ENCODE results near the gene PLA2G2F. TPM values are rescaled to one million over a fixed set of nuclear protein-coding genes. Genes with fewer than 3 reads are reported as not detected.
"Not testable (repeated sequence)": the region's sequence is repeated elsewhere in the genome, so short reads cannot be mapped to it uniquely, and the experiment has no call there.

PLA2G2F gene
- total RNA-seq, 1 donor from 2014 or later = not detected

DNA sequence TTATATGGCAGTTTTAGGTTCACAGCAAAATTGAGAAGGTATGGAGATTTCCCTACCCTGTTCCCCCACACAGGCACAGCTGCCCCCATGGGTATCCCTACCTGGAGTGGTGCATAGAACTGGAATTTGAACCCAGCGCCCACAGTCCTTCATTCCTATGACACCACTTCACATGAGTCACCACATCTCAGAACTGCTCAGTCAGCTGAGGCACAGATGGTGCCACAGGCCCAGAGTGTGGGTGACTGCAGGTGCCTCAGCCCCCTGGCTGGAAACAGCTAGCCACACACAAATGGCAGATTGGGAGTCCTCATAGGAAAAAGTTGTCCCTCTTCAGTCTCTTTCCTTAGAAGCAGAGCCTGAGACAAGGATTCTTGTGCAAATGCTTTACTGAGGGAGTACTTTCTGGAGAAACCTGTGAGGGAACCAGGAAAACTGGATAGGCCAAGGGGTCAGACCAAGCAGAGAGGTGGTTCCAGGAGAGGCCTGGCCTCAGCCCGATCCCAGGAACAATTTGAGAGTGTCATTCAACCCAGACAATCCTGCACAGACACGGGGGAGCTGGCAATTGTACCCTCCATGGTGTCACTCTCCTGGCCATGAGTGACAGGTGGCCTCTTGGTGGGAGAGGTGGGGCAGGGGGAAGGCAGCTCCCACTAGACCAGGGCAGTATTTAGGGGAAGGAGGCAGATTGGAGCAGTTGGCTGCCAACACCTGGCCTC lies 26.7 kb upstream of the PLA2G2F start:
- DNase-seq (ENCODE audit: low spot score) = no peak
- intact Hi-C loops (cut with DNase I) = no loop called here

DNA sequence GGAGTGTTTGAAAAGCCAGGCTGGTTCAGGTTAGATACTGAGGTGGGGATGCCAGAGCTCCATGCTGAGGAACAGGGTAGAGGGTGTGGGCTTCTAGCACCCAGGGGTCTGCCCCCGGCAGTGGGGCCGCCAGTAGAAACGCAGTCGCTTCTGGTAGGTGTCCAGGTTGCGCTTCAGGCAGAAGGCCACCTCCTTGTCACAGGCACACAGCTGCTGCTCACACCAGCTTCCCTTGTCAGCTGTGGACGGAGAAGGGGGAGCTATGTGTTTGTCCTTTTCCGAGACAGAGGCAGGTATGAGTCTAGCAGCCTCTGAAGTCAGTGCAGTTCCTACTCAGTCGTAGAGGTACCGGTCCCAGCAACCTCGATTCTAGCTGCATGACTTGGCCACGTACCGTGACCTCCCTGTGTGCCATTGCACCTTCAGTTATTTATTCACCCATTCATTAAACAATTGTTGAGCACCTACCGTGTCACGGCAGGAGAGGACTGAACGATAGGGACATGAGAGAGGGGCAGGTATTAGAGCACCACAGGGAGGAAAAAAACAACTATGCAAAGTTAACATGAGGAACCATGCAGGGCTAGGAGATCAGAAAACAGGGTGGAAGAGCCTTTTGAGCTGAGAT lies 25.0 kb upstream of the PLA2G2F start:
- intact Hi-C loops (cut with DNase I) = no loop called here
- no peak for DNase-seq (ENCODE audit: low spot score)

GRCh38 chr1:20115479-20115878 lies 23.6 kb upstream of the PLA2G2F start:
- intact Hi-C loops (cut with DNase I) = no loop called here
- DNase-seq (ENCODE audit: low spot score) = no peak

- intact Hi-C loops (cut with DNase I) = no loop called here
Observed at GRCh38 chr1:20115916-20116315, 23.2 kb upstream of the PLA2G2F start.

GRCh38 chr1:20117236-20117635 lies 21.9 kb upstream of the PLA2G2F start:
- intact Hi-C loops (cut with DNase I) = no loop called here
- no peak for DNase-seq (ENCODE audit: low spot score)

More at GRCh38 chr1:20115916-20116315, 23.2 kb upstream of the PLA2G2F start:
- DNase-seq (ENCODE audit: low spot score) = no peak

DNA sequence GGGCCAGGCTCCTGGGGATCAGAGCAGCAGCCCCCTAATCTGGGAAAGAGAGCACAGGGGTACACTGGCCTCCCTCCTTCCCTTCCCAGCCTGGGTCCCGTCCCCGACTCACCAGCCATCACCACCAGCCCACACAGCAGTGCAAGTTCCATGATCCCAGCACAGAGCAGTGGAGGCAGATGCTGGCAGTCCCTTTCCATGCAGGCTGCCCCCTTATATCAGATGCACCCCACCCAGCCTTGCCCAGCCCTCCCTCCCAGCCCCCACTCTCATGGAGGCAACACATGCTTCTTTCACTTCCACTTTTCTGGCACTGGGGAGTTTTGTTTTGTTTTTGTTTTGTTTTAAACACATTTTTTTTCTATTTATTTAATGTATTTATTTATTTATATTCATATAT lies 19.8 kb upstream of the PLA2G2F start, which contains the start of gene PLA2G2D:
PLA2G2D (minus strand) TSS at position 190 of the 400 bp plus-strand sequence; CDS start at position 152, 38 bp downstream.
- DNase-seq (ENCODE audit: low spot score) = no peak
- intact Hi-C loops (cut with DNase I) = no loop called here

GRCh38 chr1:20120796-20121195 lies 18.3 kb upstream of the PLA2G2F start:
- no peak for DNase-seq (ENCODE audit: low spot score)
- intact Hi-C loops (cut with DNase I) = no loop called here

DNA sequence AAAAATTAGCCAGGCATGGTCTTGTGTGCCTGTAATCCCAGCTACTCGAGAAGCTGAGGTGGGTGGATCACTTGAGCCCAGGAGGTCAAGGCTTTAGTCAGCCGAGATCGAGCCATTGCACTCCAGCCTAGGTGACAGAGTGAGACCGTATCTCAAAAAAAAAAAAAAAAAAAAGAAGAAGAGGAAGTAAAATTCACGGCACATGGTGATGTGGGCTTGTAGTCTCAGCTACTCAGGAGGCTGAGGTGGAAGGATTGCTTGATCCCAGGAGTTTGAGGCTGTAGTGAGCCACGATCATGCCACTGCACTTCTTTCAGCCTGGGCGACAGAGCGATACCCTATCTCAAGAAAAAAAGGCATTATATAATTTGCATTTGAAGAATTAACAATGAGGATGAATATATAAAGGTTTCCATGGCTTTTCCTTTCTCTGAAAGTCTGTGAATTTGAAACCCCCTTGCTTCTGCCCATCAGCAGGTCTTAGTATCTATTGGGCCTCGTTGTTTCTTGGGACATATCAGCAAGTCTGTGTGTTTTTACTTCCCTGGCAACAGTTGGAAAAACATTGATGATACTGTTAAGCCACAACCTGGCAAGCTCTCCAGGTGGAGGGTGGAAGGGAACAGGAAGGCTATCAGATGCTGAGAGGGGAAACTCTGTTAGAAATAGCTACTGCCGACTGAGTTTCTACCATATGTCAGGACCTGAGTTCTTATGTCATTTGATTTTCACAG lies 15.2 kb upstream of the PLA2G2F start:
- intact Hi-C loops (cut with DNase I) = no loop called here
- peak; percentile 4 for DNase-seq (ENCODE audit: low spot score)

DNA sequence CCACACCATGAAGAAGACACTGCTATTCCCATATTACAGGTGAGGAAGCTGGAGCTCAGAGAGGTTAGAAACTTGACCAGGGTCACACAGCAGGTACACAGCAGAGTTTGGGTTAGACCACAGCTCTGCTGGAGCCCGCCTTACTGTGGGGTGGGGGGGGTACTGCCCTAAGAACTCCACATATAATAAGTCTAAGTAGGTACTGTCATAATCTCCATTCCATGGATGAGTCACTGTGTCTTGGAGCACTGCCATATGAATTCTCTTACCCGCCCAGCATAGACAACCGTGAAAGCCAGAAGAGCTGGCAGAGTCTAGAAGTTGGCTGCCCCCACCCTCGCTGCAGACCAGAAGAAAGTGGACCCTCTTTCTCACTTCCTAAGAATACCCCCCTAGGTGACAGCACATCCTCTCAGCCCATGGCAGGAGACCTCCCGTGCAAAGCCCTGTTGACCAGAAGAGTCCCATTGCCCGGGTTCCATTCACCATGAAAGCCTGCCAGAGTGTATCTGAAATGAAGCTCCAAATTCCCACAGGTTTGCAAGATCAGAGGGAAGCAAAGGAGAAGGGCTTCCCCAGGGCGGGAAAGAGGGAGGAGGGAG lies 14.6 kb upstream of the PLA2G2F start:
- peak; percentile 47 for DNase-seq (ENCODE audit: low spot score)
- intact Hi-C loops (cut with DNase I) = no loop called here

GRCh38 chr1:20125100-20125499 lies 14.0 kb upstream of the PLA2G2F start:
- peak; percentile 47 for DNase-seq (ENCODE audit: low spot score)
- intact Hi-C loops (cut with DNase I) = no loop called here

- intact Hi-C loops (cut with DNase I) = no loop called here
- DNase-seq (ENCODE audit: low spot score) = peak; percentile 17
Observed at GRCh38 chr1:20126041-20126805, 12.9 kb upstream of the PLA2G2F start.

DNA sequence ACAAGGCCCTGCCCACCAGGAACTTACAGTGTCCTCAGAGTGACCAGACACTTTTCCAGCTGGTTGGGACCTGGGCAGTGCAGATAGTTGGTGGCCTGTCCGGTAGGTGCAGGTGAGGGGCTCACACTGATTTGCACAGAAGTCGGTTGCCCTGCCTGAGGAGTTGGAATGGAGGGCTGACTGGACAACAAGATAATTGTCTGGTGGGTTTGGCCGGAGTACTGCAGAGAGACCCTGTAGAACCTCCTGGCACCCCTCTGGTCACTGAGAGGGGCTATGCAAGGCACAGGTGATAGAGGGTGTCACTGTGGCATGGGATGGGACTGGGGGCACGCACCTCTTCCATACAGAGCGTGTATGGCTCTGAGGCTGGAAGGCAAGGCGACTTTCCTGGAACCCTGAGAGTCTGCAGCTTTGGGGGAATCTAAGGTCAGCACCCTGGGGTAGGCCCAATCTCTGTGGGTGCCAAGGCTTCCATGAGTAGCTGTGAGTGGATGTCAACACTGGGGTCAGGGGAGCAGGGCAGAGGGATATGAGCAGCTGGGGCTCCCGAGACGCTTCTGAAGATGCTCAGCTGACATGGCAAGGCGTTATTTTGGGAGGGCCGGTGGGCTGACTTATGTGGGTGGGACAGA lies 12.2 kb upstream of the PLA2G2F start:
- peak; percentile 55 for DNase-seq (ENCODE audit: low spot score)
- intact Hi-C loops (cut with DNase I) = no loop called here

DNA sequence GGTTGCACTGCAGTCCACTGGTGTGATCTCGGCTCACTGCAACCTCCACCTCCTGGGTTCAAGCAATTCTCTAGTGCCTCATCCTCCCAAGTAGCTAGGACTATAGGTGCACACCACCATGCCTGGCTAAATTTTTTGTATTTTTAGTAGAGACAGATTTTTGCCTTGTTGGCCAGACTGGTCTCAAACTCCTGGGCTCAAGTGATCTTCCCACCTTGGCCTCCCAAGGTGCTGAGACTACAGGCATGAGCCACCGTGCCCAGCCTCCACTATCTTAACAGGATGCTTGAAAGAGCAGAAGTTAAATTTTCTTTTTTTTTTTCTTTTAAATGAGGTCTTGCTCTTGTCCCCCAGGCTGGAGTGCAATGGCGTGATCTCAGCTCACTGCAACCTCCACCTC lies 8.6 kb upstream of the PLA2G2F start:
- intact Hi-C loops (cut with DNase I) = not testable (repeated sequence)
- DNase-seq (ENCODE audit: low spot score) = peak; percentile 35

GRCh38 chr1:20134995-20135394 lies 4.1 kb upstream of the PLA2G2F start:
- intact Hi-C loops (cut with DNase I) = no loop called here
- no peak for DNase-seq (ENCODE audit: low spot score)

DNA sequence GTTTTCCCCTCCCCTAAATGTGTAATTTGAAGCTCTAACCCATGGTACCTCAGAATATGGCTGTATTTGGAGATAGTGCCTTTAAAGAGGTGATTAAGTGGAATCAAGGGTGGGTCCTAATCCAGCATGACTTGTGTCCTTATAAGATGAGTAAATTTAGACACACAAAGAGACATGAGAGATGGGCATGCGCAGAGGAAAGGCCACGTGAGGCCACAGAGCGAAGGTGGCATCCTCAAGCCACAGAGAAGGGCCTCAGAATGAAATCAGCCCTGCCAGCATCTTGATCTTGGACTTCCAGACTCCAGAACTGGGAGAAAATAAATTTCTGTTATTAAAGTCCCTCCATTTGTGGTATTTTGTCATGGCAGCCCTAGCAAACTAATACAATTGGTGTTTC lies 2.9 kb upstream of the PLA2G2F start:
- DNase-seq (ENCODE audit: low spot score) = peak; percentile 38
- intact Hi-C loops (cut with DNase I) = no loop called here

GRCh38 chr1:20137055-20137454 lies 2.1 kb upstream of the PLA2G2F start:
- DNase-seq (ENCODE audit: low spot score) = no peak
- intact Hi-C loops (cut with DNase I) = no loop called here

DNA sequence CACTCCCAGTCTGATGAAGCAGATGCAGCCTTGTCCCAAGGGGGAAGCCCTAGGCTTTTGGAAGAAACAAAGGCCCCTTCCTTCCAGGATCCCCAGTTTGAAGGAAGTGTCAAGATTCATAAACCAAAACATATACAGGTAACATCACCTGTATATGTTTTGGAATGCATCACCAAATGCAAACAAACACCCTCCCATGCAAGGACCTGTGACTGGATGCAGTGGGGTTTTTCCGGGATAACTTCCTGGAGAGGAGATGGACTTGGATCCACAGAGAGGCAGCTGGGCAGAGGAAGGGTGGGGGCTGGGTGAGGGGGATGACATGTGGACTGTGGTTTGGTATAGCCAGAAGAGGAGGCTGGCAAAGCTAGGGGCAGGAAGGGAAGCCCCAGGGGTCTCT lies 1.5 kb upstream of the PLA2G2F start:
- DNase-seq (ENCODE audit: low spot score) = peak; percentile 31
- intact Hi-C loops (cut with DNase I) = no loop called here

DNA sequence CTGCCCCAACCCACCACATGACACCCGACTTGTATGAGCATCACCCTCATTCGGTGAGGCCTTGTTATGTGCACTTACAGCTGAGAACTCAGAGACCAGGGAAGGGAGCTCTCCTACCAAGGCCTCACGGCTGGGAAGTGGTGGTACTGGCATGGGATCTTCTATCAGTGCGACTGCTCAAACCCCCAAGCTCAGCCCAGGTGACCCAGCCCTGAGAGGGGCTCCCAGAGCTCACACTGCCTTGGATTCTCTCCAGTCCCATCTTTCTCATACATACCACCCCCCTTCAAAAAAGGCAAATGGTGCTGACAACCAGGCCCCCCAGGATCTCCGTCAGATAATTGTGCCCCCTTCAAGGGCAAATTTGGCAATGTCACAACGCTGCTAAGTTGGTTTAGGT lies 777 bp upstream of the PLA2G2F start:
- DNase-seq (ENCODE audit: low spot score) = peak; percentile 44
- intact Hi-C loops (cut with DNase I) = no loop called here

Measured in cardiac septum (tissue), 1 donor.